ENCODE measurements around the gene FBXW7. TPM values are rescaled to one million over a fixed set of nuclear protein-coding genes. Genes with fewer than 3 reads are reported as not detected.

FBXW7 gene
- total and polyA plus RNA-seq, 2 donors from 2014 or later = 5.5 to 64.0 TPM

DNA sequence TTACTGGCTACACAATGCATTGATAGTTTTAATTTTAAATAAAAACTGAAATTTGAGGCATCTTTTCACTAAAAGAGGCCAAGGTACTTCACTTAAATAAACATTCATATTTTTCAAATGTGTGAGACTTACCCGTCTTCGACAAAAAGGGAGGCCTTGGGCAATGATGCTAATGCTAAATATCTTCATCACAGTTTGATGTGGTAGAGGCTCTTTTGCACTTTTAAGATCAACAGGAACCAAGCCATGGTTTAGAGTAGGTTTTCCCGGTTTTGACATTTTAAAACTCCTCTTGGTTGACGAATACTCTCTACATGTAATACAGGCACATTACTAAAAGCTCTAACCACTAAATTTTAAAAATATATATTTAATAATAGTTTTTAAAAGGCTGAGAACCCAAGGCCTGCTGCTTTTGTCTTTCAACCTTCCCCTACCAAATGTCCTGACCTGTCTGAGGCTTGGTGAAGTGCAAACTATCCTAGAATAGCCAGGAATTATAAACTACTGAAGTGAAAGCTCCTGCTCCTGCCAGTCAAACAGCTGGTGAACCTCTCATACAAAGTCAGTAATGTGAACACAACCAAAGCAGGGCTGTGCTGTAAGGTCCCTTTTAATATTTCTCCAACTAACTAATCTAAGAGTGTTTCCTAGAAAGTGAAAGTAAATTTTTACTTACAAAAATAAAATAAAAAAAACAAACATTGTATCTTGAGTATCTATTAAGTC is 153.7 kb downstream of the FBXW7 start:
- peak; percentile 85 for FAIRE-seq
- Histone ChIP-seq H3K9ac (ENCODE audit: low read length in 3 of 3) (peak overlapping the region in 1 of 3 donors; percentile 17), H3K9me3 (ENCODE audit: control insufficient read depth in 2 of 3, insufficient read depth in 1 of 3, low read length in 3 of 3) (no peaks in the 10 kb centered on the region), H3K27me3 (ENCODE audit: control insufficient read depth, insufficient read depth, low read length) (no peaks in the 10 kb centered on the region), H3K36me3 (ENCODE audit: control insufficient read depth in 2 of 3, insufficient read depth in 3 of 3, low read length in 3 of 3) (no peaks in the 10 kb centered on the region), H3K4me1 (ENCODE audit: control insufficient read depth in 2 of 3, insufficient read depth in 2 of 3, low read depth in 1 of 3, low read length in 3 of 3) (no peaks in the 10 kb centered on the region), H3K4me3 (ENCODE audit: low read length in 3 of 3) (peak overlapping the region in 1 of 3 donors; percentile 28), H3K27ac (ENCODE audit: low read depth in 2 of 2, low read length in 2 of 2) (no peak overlapping the region)
- DNase-seq = peak in 1 of 5 donors; percentile 29
- intact Hi-C loops (cut with DNase I) = no loop called here
- TF ChIP-seq, protein P1, sequence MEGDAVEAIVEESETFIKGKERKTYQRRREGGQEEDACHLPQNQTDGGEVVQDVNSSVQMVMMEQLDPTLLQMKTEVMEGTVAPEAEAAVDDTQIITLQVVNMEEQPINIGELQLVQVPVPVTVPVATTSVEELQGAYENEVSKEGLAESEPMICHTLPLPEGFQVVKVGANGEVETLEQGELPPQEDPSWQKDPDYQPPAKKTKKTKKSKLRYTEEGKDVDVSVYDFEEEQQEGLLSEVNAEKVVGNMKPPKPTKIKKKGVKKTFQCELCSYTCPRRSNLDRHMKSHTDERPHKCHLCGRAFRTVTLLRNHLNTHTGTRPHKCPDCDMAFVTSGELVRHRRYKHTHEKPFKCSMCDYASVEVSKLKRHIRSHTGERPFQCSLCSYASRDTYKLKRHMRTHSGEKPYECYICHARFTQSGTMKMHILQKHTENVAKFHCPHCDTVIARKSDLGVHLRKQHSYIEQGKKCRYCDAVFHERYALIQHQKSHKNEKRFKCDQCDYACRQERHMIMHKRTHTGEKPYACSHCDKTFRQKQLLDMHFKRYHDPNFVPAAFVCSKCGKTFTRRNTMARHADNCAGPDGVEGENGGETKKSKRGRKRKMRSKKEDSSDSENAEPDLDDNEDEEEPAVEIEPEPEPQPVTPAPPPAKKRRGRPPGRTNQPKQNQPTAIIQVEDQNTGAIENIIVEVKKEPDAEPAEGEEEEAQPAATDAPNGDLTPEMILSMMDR (IDR thresholded peaks at IDR 0.05; ENCODE audit: borderline replicate concordance, extremely low read depth, insufficient read depth) = no peak

DNA sequence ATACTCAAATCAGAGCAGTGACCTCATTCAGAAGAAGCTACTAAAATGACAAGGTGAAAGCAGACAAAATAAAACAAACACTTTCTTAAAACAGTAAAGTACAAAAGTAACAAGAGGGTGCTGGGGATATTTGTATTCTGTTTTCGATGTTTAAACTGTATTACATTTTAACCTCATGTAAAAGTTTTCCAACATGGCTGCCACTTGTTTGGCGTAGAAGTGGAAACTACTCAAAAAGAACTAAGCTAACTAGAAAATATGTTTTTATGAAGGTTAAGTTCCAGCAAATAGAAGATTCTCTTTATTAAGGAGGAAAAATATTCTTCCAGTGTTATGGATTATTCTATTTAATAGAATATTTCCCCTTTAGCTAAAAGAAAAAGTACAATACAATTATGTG is 155.0 kb downstream of the FBXW7 start:
- no peak overlapping the region for H3K27ac ChIP-seq (ENCODE audit: low read depth in 2 of 2, low read length in 2 of 2)
- DNase-seq (no peak), FAIRE-seq (peak; percentile 39)

DNA sequence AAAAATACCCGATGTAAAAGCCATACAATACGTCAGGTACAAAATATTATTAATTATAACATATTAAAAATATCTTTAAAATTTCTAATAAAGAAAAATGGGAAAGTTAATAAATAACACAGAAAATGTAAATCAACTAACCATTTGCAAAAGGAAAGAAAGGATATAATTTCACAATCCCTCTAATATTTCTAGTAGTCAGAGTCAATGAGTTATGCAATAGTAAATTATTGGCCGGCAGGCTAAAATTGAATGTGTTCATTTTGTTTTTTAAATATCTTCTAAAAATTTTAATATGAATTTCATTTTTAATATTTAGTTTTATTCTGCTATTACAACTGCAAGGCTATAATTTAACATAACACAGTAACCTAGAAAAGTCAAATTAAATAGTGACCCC is 155.7 kb downstream of the FBXW7 start:
- no peaks in the 10 kb centered on the region for H3K4me1 ChIP-seq (ENCODE audit: control insufficient read depth in 2 of 3, insufficient read depth in 2 of 3, low read depth in 1 of 3, low read length in 3 of 3)
- H3K27me3 ChIP-seq (ENCODE audit: control insufficient read depth, insufficient read depth, low read length) = no peaks in the 10 kb centered on the region
- no peak overlapping the region for H3K4me3 ChIP-seq (ENCODE audit: low read length in 3 of 3)
- H3K9ac ChIP-seq (ENCODE audit: low read length in 3 of 3) = no peak overlapping the region
- DNase-seq (no peak), FAIRE-seq (peak; percentile 68)
- no peak overlapping the region for H3K27ac ChIP-seq (ENCODE audit: low read depth in 2 of 2, low read length in 2 of 2)
- TF ChIP-seq, protein P1 (IDR thresholded peaks at IDR 0.05; ENCODE audit: borderline replicate concordance, extremely low read depth, insufficient read depth) = no peak
- intact Hi-C loops (cut with DNase I) = no loop called here
- no peaks in the 10 kb centered on the region for H3K36me3 ChIP-seq (ENCODE audit: control insufficient read depth in 2 of 3, insufficient read depth in 3 of 3, low read length in 3 of 3)
- no peaks in the 10 kb centered on the region for H3K9me3 ChIP-seq (ENCODE audit: control insufficient read depth in 2 of 3, insufficient read depth in 1 of 3, low read length in 3 of 3)

More for the DNA sequence above, 155.0 kb downstream of the FBXW7 start:
- no peaks in the 10 kb centered on the region for H3K4me1 ChIP-seq (ENCODE audit: control insufficient read depth in 2 of 3, insufficient read depth in 2 of 3, low read depth in 1 of 3, low read length in 3 of 3)
- no peak overlapping the region for H3K9ac ChIP-seq (ENCODE audit: low read length in 3 of 3)
- H3K36me3 ChIP-seq (ENCODE audit: control insufficient read depth in 2 of 3, insufficient read depth in 3 of 3, low read length in 3 of 3) = no peaks in the 10 kb centered on the region
- no peak overlapping the region for H3K4me3 ChIP-seq (ENCODE audit: low read length in 3 of 3)
- intact Hi-C loops (cut with DNase I) = no loop called here
- H3K27me3 ChIP-seq (ENCODE audit: control insufficient read depth, insufficient read depth, low read length) = no peaks in the 10 kb centered on the region
- TF ChIP-seq, protein P1 (IDR thresholded peaks at IDR 0.05; ENCODE audit: borderline replicate concordance, extremely low read depth, insufficient read depth) = no peak
- H3K9me3 ChIP-seq (ENCODE audit: control insufficient read depth in 2 of 3, insufficient read depth in 1 of 3, low read length in 3 of 3) = no peaks in the 10 kb centered on the region
